Measurements from ENCODE around the gene FAM170A. TPM values are rescaled to one million over a fixed set of nuclear protein-coding genes. Genes with fewer than 3 reads are reported as not detected.

FAM170A gene
- total RNA-seq, 1 experiment from 2014 or later: not detected

GRCh38 chr5:119656023-119656422 lies 26.7 kb downstream of the FAM170A start:
- no TSS peak for BruUV-seq (replicated peaks)
- no peaks in the 10 kb centered on the region for H3K27me3 ChIP-seq (replicated peaks; ENCODE audit: insufficient read depth, low read depth, low read length, poor library complexity)
- intact Hi-C loops (cut with micrococcal nuclease; ENCODE audit: unreplicated experiment): no loop called here
- POLR2A ChIA-PET (ENCODE audit: low non-redundant PET): no interaction called here
- H3K4me1 ChIP-seq (ENCODE audit: insufficient read depth, low read length, poor library complexity, severe bottlenecking): no peaks in the 10 kb centered on the region
- H3K9me3 ChIP-seq (ENCODE audit: low read depth, low read length, poor library complexity, severe bottlenecking): no peaks in the 10 kb centered on the region
- H3K4me3 ChIP-seq (ENCODE audit: low read depth, low read length, poor library complexity, severe bottlenecking): no peak overlapping the region
- no peak for DNase-seq (ENCODE audit: low spot score)
- CTCF ChIA-PET: no interaction called here
- TF ChIP-seq EZH2 (IDR thresholded peaks at IDR 0.05; ENCODE audit: borderline replicate concordance, low read depth, low read length, poor library complexity, severe bottlenecking) (no peak), CTCF (conservative IDR thresholded peaks at IDR 0.05; ENCODE audit: low read depth, low read length) (no peak)
- H3K27ac ChIP-seq (ENCODE audit: low read depth, low read length, poor library complexity, severe bottlenecking): no peak overlapping the region
- no peaks in the 10 kb centered on the region for H3K36me3 ChIP-seq (ENCODE audit: insufficient read depth, low read length, poor library complexity, severe bottlenecking)

- intact Hi-C loops (cut with micrococcal nuclease; ENCODE audit: unreplicated experiment): no loop called here
- no TSS peak for BruUV-seq (replicated peaks)
Measured at GRCh38 chr5:119666542-119666941, 37.2 kb downstream of the FAM170A start.

GRCh38 chr5:119678351-119679028 lies 49.1 kb downstream of the FAM170A start:
- no peak overlapping the region for H3K27ac ChIP-seq (ENCODE audit: low read depth, low read length, poor library complexity, severe bottlenecking)
- no peaks in the 10 kb centered on the region for H3K27me3 ChIP-seq (replicated peaks; ENCODE audit: insufficient read depth, low read depth, low read length, poor library complexity)
- CTCF ChIA-PET: no interaction called here
- no TSS peak for BruUV-seq (replicated peaks)
- POLR2A ChIA-PET (ENCODE audit: low non-redundant PET): no interaction called here
- no peaks in the 10 kb centered on the region for H3K36me3 ChIP-seq (ENCODE audit: insufficient read depth, low read length, poor library complexity, severe bottlenecking)
- intact Hi-C loops (cut with micrococcal nuclease; ENCODE audit: unreplicated experiment): no loop called here
- no peak for TF ChIP-seq EZH2 (IDR thresholded peaks at IDR 0.05; ENCODE audit: borderline replicate concordance, low read depth, low read length, poor library complexity, severe bottlenecking)
- no peak for TF ChIP-seq CTCF (conservative IDR thresholded peaks at IDR 0.05; ENCODE audit: low read depth, low read length)
- no peaks in the 10 kb centered on the region for H3K4me1 ChIP-seq (ENCODE audit: insufficient read depth, low read length, poor library complexity, severe bottlenecking)
- H3K9me3 ChIP-seq (ENCODE audit: low read depth, low read length, poor library complexity, severe bottlenecking): no peaks in the 10 kb centered on the region
- no peak for DNase-seq (ENCODE audit: low spot score)
- H3K4me3 ChIP-seq (ENCODE audit: low read depth, low read length, poor library complexity, severe bottlenecking): no peak overlapping the region

More at GRCh38 chr5:119666542-119666941, 37.2 kb downstream of the FAM170A start:
- Histone ChIP-seq H3K4me1 (ENCODE audit: insufficient read depth, low read length, poor library complexity, severe bottlenecking) (no peaks in the 10 kb centered on the region), H3K4me3 (ENCODE audit: low read depth, low read length, poor library complexity, severe bottlenecking) (no peak overlapping the region), H3K36me3 (ENCODE audit: insufficient read depth, low read length, poor library complexity, severe bottlenecking) (no peaks in the 10 kb centered on the region), H3K9me3 (ENCODE audit: low read depth, low read length, poor library complexity, severe bottlenecking) (no peaks in the 10 kb centered on the region), H3K27me3 (replicated peaks; ENCODE audit: insufficient read depth, low read depth, low read length, poor library complexity) (no peaks in the 10 kb centered on the region), H3K27ac (ENCODE audit: low read depth, low read length, poor library complexity, severe bottlenecking) (no peak overlapping the region)
- POLR2A ChIA-PET (ENCODE audit: low non-redundant PET): no interaction called here
- CTCF ChIA-PET: no interaction called here
- no peak for DNase-seq (ENCODE audit: low spot score)
- no peak for TF ChIP-seq CTCF (conservative IDR thresholded peaks at IDR 0.05; ENCODE audit: low read depth, low read length)
- TF ChIP-seq EZH2 (IDR thresholded peaks at IDR 0.05; ENCODE audit: borderline replicate concordance, low read depth, low read length, poor library complexity, severe bottlenecking): no peak
